Fibroblast of the aortic adventitia (primary cell): ENCODE results near the gene CREB3L2. TPM values are rescaled to one million over a fixed set of nuclear protein-coding genes. Genes with fewer than 3 reads are reported as not detected.

ENCODE experiments used
- DNase-seq: peaks from one replicate; pipeline ENCODE4 v3.0.0-alpha.2; 2010; ENCODE audit warnings: low read depth
- H3K4me3 ChIP-seq: 2 replicates; pipeline ENCODE4 v1.5.1; 2011; ENCODE audit warnings: low read depth, mild to moderate bottlenecking, control low read depth, low read length, moderate library complexity
- total RNA-seq: library from RNA; depleted of rRNA; stranded (reverse); fragments of >200 nt; gene quantifications from 2 replicates; pipeline ENCODE4 v1.2.3, GENCODE V29; 2012; ENCODE audit warnings: low replicate concordance
- TF ChIP-seq, protein P1 (sequence below): IDR thresholded peaks from 2 replicates; pipeline ENCODE4 v1.5.1; 2011; ENCODE audit warnings: mild to moderate bottlenecking, low read length, control low read depth, inconsistent platforms; ENCODE audit not compliant: insufficient read depth

The CREB3L2 gene
- total RNA-seq, 1 donor, result 36.8 TPM

GRCh38 chr7:137871170-137871915, 130.5 kb downstream of the CREB3L2 start:
- DNase-seq, result no peak
- TF ChIP-seq, protein P1, sequence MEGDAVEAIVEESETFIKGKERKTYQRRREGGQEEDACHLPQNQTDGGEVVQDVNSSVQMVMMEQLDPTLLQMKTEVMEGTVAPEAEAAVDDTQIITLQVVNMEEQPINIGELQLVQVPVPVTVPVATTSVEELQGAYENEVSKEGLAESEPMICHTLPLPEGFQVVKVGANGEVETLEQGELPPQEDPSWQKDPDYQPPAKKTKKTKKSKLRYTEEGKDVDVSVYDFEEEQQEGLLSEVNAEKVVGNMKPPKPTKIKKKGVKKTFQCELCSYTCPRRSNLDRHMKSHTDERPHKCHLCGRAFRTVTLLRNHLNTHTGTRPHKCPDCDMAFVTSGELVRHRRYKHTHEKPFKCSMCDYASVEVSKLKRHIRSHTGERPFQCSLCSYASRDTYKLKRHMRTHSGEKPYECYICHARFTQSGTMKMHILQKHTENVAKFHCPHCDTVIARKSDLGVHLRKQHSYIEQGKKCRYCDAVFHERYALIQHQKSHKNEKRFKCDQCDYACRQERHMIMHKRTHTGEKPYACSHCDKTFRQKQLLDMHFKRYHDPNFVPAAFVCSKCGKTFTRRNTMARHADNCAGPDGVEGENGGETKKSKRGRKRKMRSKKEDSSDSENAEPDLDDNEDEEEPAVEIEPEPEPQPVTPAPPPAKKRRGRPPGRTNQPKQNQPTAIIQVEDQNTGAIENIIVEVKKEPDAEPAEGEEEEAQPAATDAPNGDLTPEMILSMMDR, result no peak
- no peak overlapping the region for H3K4me3 ChIP-seq

- no peak for DNase-seq
- TF ChIP-seq, protein P1, result no peak
- H3K4me3 ChIP-seq, result no peak overlapping the region
These were observed 131.2 kb downstream of the CREB3L2 start for GRCh38 chr7:137870684-137871083.

DNA sequence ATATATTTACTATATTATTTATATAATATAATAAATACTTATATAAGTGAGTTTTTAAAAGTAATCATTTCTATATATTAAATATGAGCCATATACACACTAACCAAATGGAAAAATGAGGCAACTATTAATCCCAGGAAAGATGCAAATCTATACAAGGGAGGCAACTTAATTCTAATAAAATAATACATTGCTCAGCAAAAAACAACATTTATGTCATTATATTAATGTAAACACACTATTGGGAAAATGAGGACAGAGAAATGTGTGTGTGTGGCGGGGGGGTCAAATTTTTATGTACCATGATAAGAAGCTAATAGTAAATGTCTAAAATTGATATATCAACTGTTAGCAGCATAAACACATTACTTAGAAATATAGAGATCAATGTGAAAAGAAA, 131.8 kb downstream of the CREB3L2 start:
- no peak for DNase-seq
- no peak overlapping the region for H3K4me3 ChIP-seq
- TF ChIP-seq, protein P1, result no peak

- no peak for DNase-seq
- TF ChIP-seq, protein P1, result no peak
- H3K4me3 ChIP-seq, result no peak overlapping the region
These were observed 132.6 kb downstream of the CREB3L2 start for GRCh38 chr7:137869260-137869659.

GRCh38 chr7:137867289-137867688, 134.6 kb downstream of the CREB3L2 start:
- no peak for DNase-seq
- H3K4me3 ChIP-seq, result no peak overlapping the region
- TF ChIP-seq, protein P1, result no peak

DNA sequence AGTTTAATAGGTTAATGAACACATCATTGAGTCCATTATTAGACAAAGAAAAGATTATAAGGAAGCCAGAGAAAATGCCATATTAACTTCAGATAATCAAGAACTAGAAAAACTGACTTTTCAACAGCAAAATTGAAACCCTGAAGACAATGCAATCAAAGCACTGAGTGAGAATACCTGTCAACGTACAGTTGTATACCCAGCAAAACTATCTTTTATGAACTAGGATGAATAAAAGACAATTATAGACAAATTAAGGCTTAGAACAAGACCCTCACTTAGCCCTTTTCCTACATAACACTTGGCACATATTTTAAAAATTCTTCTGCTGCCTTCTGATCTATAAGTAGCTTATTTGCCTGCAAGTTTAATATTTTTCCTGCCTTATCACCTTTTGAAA, 136.1 kb downstream of the CREB3L2 start:
- no peak overlapping the region for H3K4me3 ChIP-seq
- TF ChIP-seq, protein P1, result no peak
- no peak for DNase-seq

GRCh38 chr7:137862964-137863363, 138.9 kb downstream of the CREB3L2 start:
- DNase-seq, result no peak
- TF ChIP-seq, protein P1, result no peak
- H3K4me3 ChIP-seq, result no peak overlapping the region
